Left lung (tissue), 14 donors: Measurements from ENCODE around the gene UBASH3B. TPM values are rescaled to one million over a fixed set of nuclear protein-coding genes. Genes with fewer than 3 reads are reported as not detected.
"Not testable (repeated sequence)": the region's sequence is repeated elsewhere in the genome, so short reads cannot be mapped to it uniquely, and the experiment has no call there.

Source experiments
- ATAC-seq: fragments of 200-7000 bp; cut with Tn5 transposase; one replicate; pipeline ENCODE4 v1.9.1; 2020; ENCODE audit warnings: moderate library complexity
- DNase-seq, 4 donors: peaks; one replicate each; pipeline ENCODE4 v3.0.0-alpha.2; 2013 to 2020
- H3K27ac ChIP-seq, 2 donors: fragments of 200-600 bp; sonication (generic) in 1 of 2; one replicate each; pipeline versions ENCODE4 v1.5.0 to v1.8.0; 2020 to 2021
- H3K27me3 ChIP-seq, 2 donors: fragments of 200-600 bp; sonication (generic) in 1 of 2; one replicate each; pipeline versions ENCODE4 v1.5.0 to v1.8.0; 2020 to 2021
- H3K36me3 ChIP-seq, 2 donors: fragments of 200-600 bp; sonication (generic) in 1 of 2; one replicate each; pipeline versions ENCODE4 v1.5.0 to v1.8.0; 2020 to 2021
- H3K4me1 ChIP-seq, 2 donors: fragments of 200-600 bp; one replicate each; pipeline ENCODE4 v1.8.0; 2021
- H3K4me3 ChIP-seq, 2 donors: fragments of 200-600 bp; sonication (generic) in 1 of 2; one replicate each; pipeline versions ENCODE4 v1.5.0 to v1.8.0; 2020 to 2021; ENCODE audit warnings: mild to moderate bottlenecking in 1 of 2
- H3K9me3 ChIP-seq, 2 donors: fragments of 200-600 bp; sonication (generic) in 1 of 2; one replicate each; pipeline versions ENCODE4 v1.5.0 to v1.8.0; 2020 to 2021
- CTCF ChIP-seq, 2 donors: fragments of 200-600 bp; sonication (generic) in 1 of 2; IDR thresholded peaks; one replicate each; pipeline versions ENCODE4 v1.5.0 to v1.8.0; 2021; ENCODE audit warnings: antibody characterized with exemption in 2 of 2
- intact Hi-C, 2 donors: fragments of 100-400 bp; cut with DNase I; formaldehyde crosslinking; loops; one replicate each; pipeline versions ENCODE4 v1.11.2 to v1.14.2; 2022
- long read RNA-seq, 12 donors: library from polyadenylated mRNA in 2 of 12; unstranded in 2 of 12; transcript quantifications; one replicate each; pipeline ENCODE4 v2.0.0 and lab custom pipeline, GENCODE V29; 2019 to 2026
- polyA plus RNA-seq, 6 donors: library from polyadenylated mRNA; unstranded; fragments of 120-200 nt; gene quantifications; one replicate each; pipeline ENCODE4 v1.2.1, GENCODE V29; 2013; ENCODE audit not compliant: insufficient read length in 6 of 6
- total RNA-seq, 2 donors: library from RNA; stranded (reverse); fragmentation: NEBNext Ultra II Directional; extraction: Animal tissue kit (Norgen Biotek cat#: 25700); gene quantifications; one replicate each; pipeline ENCODE4 v1.2.1, GENCODE V29; 2021
- donor health status: DM: no; HTN: yes; CAD: no.
- donor health status: DM: no; HTN: no; CAD: no.

The UBASH3B gene
- 10 to 100 TPM; 19.3 to 38.6 TPM for total RNA-seq
- 1 to 10 TPM; 4.0 to 7.1 (median 4.9) TPM for polyA plus RNA-seq
- long read RNA-seq, donor 1, full-length matches to known transcripts = 1 of 1 reads
- long read RNA-seq, donor 1, partial matches to known transcripts = 0 of 1 reads
- long read RNA-seq, donor 1, other reads (novel, unspliced or antisense) = 0 of 1 reads
- long read RNA-seq, donor 2, full-length matches to known transcripts = 2 of 2 reads
- long read RNA-seq, donor 2, partial matches to known transcripts = 0 of 2 reads
- long read RNA-seq, donor 2, other reads (novel, unspliced or antisense) = 0 of 2 reads
- long read RNA-seq, donor 3, full-length matches to known transcripts = 1 of 1 reads
- long read RNA-seq, donor 3, partial matches to known transcripts = 0 of 1 reads
- long read RNA-seq, donor 3, other reads (novel, unspliced or antisense) = 0 of 1 reads
- long read RNA-seq, donor 4, partial matches to known transcripts = 0 of 1 reads
- long read RNA-seq, donor 4, other reads (novel, unspliced or antisense) = 1 of 1 reads
- long read RNA-seq, donor 5, full-length matches to known transcripts = 1 of 1 reads
- long read RNA-seq, donor 5, partial matches to known transcripts = 0 of 1 reads
- long read RNA-seq, donor 5, other reads (novel, unspliced or antisense) = 0 of 1 reads
- long read RNA-seq, donor 6 = 0 reads
- long read RNA-seq, donor 7 = 0 reads
- long read RNA-seq, donor 8 = 0 reads
- long read RNA-seq, donor 9 = 0 reads
- long read RNA-seq, donor 10, full-length matches to known transcripts = 2 of 5 reads
- long read RNA-seq, donor 10, partial matches to known transcripts = 2 of 5 reads
- long read RNA-seq, donor 10, other reads (novel, unspliced or antisense) = 1 of 5 reads
- long read RNA-seq, donor 11 = 0 reads
- long read RNA-seq, donor 12 = 0 reads

- no peak for TF ChIP-seq CTCF (IDR thresholded peaks at IDR 0.05)
Measured at GRCh38 chr11:122655527-122656072, at the start of gene UBASH3B. Gene UBASH3B (plus strand): TSS chr11:122655722. CDS start chr11:122656050, 328 bp downstream.

GRCh38 chr11:122607162-122607561 lies 48.4 kb upstream of the UBASH3B start:
- ATAC-seq, H3K36me3 ChIP-seq, H3K9me3 ChIP-seq, H3K27ac ChIP-seq, intact Hi-C loops, H3K4me3 ChIP-seq, H3K4me1 ChIP-seq, H3K27me3 ChIP-seq: not testable (repeated sequence)
- DNase-seq = peak in 1 of 4 donors; percentile 43

More at GRCh38 chr11:122655527-122656072, at the start of gene UBASH3B:
- Histone ChIP-seq H3K27ac (peak within 1 kb of the TSS; percentile 91 to 93), H3K27me3 (peaks cover 0 to 6% of the 10 kb centered on the region in 2 donors), H3K36me3 (no peaks in the 10 kb centered on the region), H3K9me3 (no peaks in the 10 kb centered on the region), H3K4me1 (peaks cover 3 to 59% of the 10 kb centered on the region in 2 donors), H3K4me3 (peak within 1 kb of the TSS; percentile 87 to 95)
- peak; percentile 86 for ATAC-seq
- intact Hi-C loops = loop anchor here in 1 of 2 donors (10.0 kb wide), 1 partner anchor 99 kb away; no protein-coding TSS in a partner anchor
- peak; percentile 73 to 96 (median 82) for DNase-seq

- DNase-seq = no peak
- ATAC-seq = no peak
- intact Hi-C loops = no loop called here
- H3K4me1 ChIP-seq = no peaks in the 10 kb centered on the region
- no peak overlapping the region for H3K27ac ChIP-seq
- TF ChIP-seq CTCF (IDR thresholded peaks at IDR 0.05) = no peak
- no peaks in the 10 kb centered on the region for H3K9me3 ChIP-seq
- H3K4me3 ChIP-seq = no peak overlapping the region
- no peaks in the 10 kb centered on the region for H3K36me3 ChIP-seq
- H3K27me3 ChIP-seq = no peaks in the 10 kb centered on the region
Measured at GRCh38 chr11:122612123-122612824, 43.2 kb upstream of the UBASH3B start.

- no peaks in the 10 kb centered on the region for H3K9me3 ChIP-seq
- no peaks in the 10 kb centered on the region for H3K36me3 ChIP-seq
- no peak for ATAC-seq
- no peaks in the 10 kb centered on the region for H3K27me3 ChIP-seq
- no peak for TF ChIP-seq CTCF (IDR thresholded peaks at IDR 0.05)
- no peak overlapping the region for H3K4me3 ChIP-seq
- no peak for DNase-seq
- intact Hi-C loops = no loop called here
- H3K27ac ChIP-seq = no peak overlapping the region
- H3K4me1 ChIP-seq = no peaks in the 10 kb centered on the region
Measured at GRCh38 chr11:122616718-122617117, 38.8 kb upstream of the UBASH3B start.

GRCh38 chr11:122617297-122617696 lies 38.2 kb upstream of the UBASH3B start:
- H3K4me3 ChIP-seq = no peak overlapping the region
- TF ChIP-seq CTCF (IDR thresholded peaks at IDR 0.05) = no peak
- H3K4me1 ChIP-seq = no peaks in the 10 kb centered on the region
- H3K27me3 ChIP-seq = no peaks in the 10 kb centered on the region
- no peak for ATAC-seq
- DNase-seq = no peak
- no peaks in the 10 kb centered on the region for H3K36me3 ChIP-seq
- intact Hi-C loops = no loop called here
- no peak overlapping the region for H3K27ac ChIP-seq
- H3K9me3 ChIP-seq = no peaks in the 10 kb centered on the region
